Naive thymus-derived CD8-positive, alpha-beta T cell (primary cell): ENCODE results near the gene KIF26B. TPM values are rescaled to one million over a fixed set of nuclear protein-coding genes. Genes with fewer than 3 reads are reported as not detected.
"Not testable (repeated sequence)": the region's sequence is repeated elsewhere in the genome, so short reads cannot be mapped to it uniquely, and the experiment has no call there.

Experiments used
- ATAC-seq, 2 donors: fragments of 150-1000 bp; cut with Tn5 transposase in 1 of 2; sonication (Bioruptor Pico), chemical (Tn5 transposase) in 1 of 2; 1 replicate in 1 of 2; 2 replicates in 1 of 2; pipeline ENCODE4 v1.10.0; 2021; ENCODE audit warnings: mild to moderate bottlenecking in 2 of 2, moderate library complexity in 2 of 2
- POLR2A ChIA-PET: fragments of 350-600 bp; sonication (Branson Sonifier 250); formaldehyde crosslinking; loops from one replicate; lab custom pipeline; 2021; ENCODE audit warnings: antibody characterized with exemption; lab: Charles Lee
- DNase-seq, 10 donors: peaks; one replicate each; pipeline versions ENCODE4 v3.0.0 to v3.0.0-alpha.2; 2020 to 2022
- H3K27ac Mint-ChIP-seq, 10 donors: one replicate each; pipeline ENCODE4 v1.8.0; 2020 to 2022; ENCODE audit warnings: mild to moderate bottlenecking in 10 of 10, mixed read lengths in 10 of 10, moderate library complexity in 4 of 10, inconsistent platforms in 1 of 10
- H3K27me3 Mint-ChIP-seq, 5 donors: one replicate each; pipeline ENCODE4 v1.8.0; 2021 to 2022; ENCODE audit warnings: mixed read lengths in 5 of 5
- H3K36me3 Mint-ChIP-seq, 3 donors: one replicate each; pipeline ENCODE4 v1.8.0; 2020 to 2022; ENCODE audit warnings: mixed read lengths in 3 of 3, mild to moderate bottlenecking in 2 of 3, inconsistent platforms in 1 of 3
- H3K4me1 Mint-ChIP-seq, 4 donors: one replicate each; pipeline ENCODE4 v1.8.0; 2021 to 2022; ENCODE audit warnings: mixed read lengths in 4 of 4
- H3K4me3 Mint-ChIP-seq, 10 donors: one replicate each; pipeline ENCODE4 v1.8.0; 2020 to 2022; ENCODE audit warnings: mild to moderate bottlenecking in 10 of 10, mixed read lengths in 10 of 10, moderate library complexity in 6 of 10, inconsistent platforms in 1 of 10
- H3K9me3 Mint-ChIP-seq, 9 donors: one replicate each; pipeline ENCODE4 v1.8.0; 2020 to 2022; ENCODE audit warnings: mixed read lengths in 9 of 9, mild to moderate bottlenecking in 3 of 9, inconsistent platforms in 1 of 9, moderate library complexity in 1 of 9
- polyA plus RNA-seq, 3 donors: library from polyadenylated mRNA; unstranded; fragments of 300-500 nt; fragmentation: Illumina TruSeq; gene quantifications; one replicate each; pipeline ENCODE4 v1.2.3, GENCODE V29; 2021
- total RNA-seq, 8 experiments: library from RNA in 2 of 8; stranded (reverse) in 2 of 8; gene quantifications; one replicate each; pipeline ENCODE4 v1.2.3 and lab custom pipeline; 2021 to 2026

Gene KIF26B
- total and polyA plus RNA-seq, 5 experiments from 2014 or later = 0.08 to 0.16 TPM; not detected in 3

- Mint-ChIP-seq H3K4me3 (no peak overlapping the region), H3K4me1 (no peaks in the 10 kb centered on the region), H3K27me3 (peaks cover 0 to 4% (median 0%) of the 10 kb centered on the region in 5 donors), H3K9me3 (no peaks in the 10 kb centered on the region), H3K36me3 (no peaks in the 10 kb centered on the region), H3K27ac (no peak overlapping the region)
- ATAC-seq = no peak
- POLR2A ChIA-PET = no interaction called here
- DNase-seq = no peak
Observed at GRCh38 chr1:245663841-245664240, 509.1 kb downstream of the KIF26B start.

GRCh38 chr1:245666412-245666811 lies 511.6 kb downstream of the KIF26B start:
- H3K36me3 Mint-ChIP-seq = no peaks in the 10 kb centered on the region
- peaks cover 0 to 4% (median 0%) of the 10 kb centered on the region in 5 donors for H3K27me3 Mint-ChIP-seq
- H3K4me1 Mint-ChIP-seq = no peaks in the 10 kb centered on the region
- H3K4me3 Mint-ChIP-seq = no peak overlapping the region
- POLR2A ChIA-PET = no interaction called here
- no peak overlapping the region for H3K27ac Mint-ChIP-seq
- H3K9me3 Mint-ChIP-seq = peaks cover 0 to 4% (median 0%) of the 10 kb centered on the region in 9 donors
- ATAC-seq (no peak), DNase-seq (no peak)

- POLR2A ChIA-PET = no interaction called here
- peaks cover 0 to 4% (median 0%) of the 10 kb centered on the region in 5 donors for H3K27me3 Mint-ChIP-seq
- H3K4me3 Mint-ChIP-seq = no peak overlapping the region
- ATAC-seq (no peak), DNase-seq (no peak)
- no peaks in the 10 kb centered on the region for H3K4me1 Mint-ChIP-seq
- H3K27ac Mint-ChIP-seq = no peak overlapping the region
- H3K9me3 Mint-ChIP-seq = peaks cover 0 to 4% (median 0%) of the 10 kb centered on the region in 9 donors
- H3K36me3 Mint-ChIP-seq = no peaks in the 10 kb centered on the region
Observed at GRCh38 chr1:245671349-245671748, 516.6 kb downstream of the KIF26B start.

GRCh38 chr1:245671966-245672767 lies 517.4 kb downstream of the KIF26B start:
- POLR2A ChIA-PET = no interaction called here

GRCh38 chr1:245672836-245673656 lies 518.3 kb downstream of the KIF26B start:
- not testable (repeated sequence) for ATAC-seq

More at GRCh38 chr1:245671966-245672767, 517.4 kb downstream of the KIF26B start:
- Mint-ChIP-seq H3K27ac (no peak overlapping the region), H3K4me3 (no peak overlapping the region), H3K27me3 (peaks cover 0 to 4% (median 0%) of the 10 kb centered on the region in 5 donors), H3K9me3 (peaks cover 0 to 4% (median 0%) of the 10 kb centered on the region in 9 donors), H3K36me3 (no peaks in the 10 kb centered on the region), H3K4me1 (no peaks in the 10 kb centered on the region)
- DNase-seq (no peak), ATAC-seq (no peak)

GRCh38 chr1:245673881-245674414 lies 519.2 kb downstream of the KIF26B start:
- no peaks in the 10 kb centered on the region for H3K27me3 Mint-ChIP-seq
- H3K9me3 Mint-ChIP-seq = peaks cover 0 to 4% (median 0%) of the 10 kb centered on the region in 9 donors
- POLR2A ChIA-PET = no interaction called here
- no peak overlapping the region for H3K27ac Mint-ChIP-seq
- H3K4me1 Mint-ChIP-seq = no peaks in the 10 kb centered on the region
- ATAC-seq = no peak
- H3K4me3 Mint-ChIP-seq = no peak overlapping the region
- no peak for DNase-seq
- H3K36me3 Mint-ChIP-seq = no peaks in the 10 kb centered on the region

More at GRCh38 chr1:245672836-245673656, 518.3 kb downstream of the KIF26B start:
- H3K27ac Mint-ChIP-seq, H3K36me3 Mint-ChIP-seq, H3K9me3 Mint-ChIP-seq, H3K4me3 Mint-ChIP-seq, DNase-seq, POLR2A ChIA-PET, H3K27me3 Mint-ChIP-seq, H3K4me1 Mint-ChIP-seq: not testable (repeated sequence)

- ATAC-seq (no peak), DNase-seq (no peak)
- H3K27me3 Mint-ChIP-seq = no peaks in the 10 kb centered on the region
- POLR2A ChIA-PET = no interaction called here
- H3K36me3 Mint-ChIP-seq = peaks cover 0 to 1% (median 0%) of the 10 kb centered on the region in 3 donors
- H3K4me1 Mint-ChIP-seq = no peaks in the 10 kb centered on the region
- peaks cover 0 to 8% (median 0%) of the 10 kb centered on the region in 9 donors for H3K9me3 Mint-ChIP-seq
- no peak overlapping the region for H3K27ac Mint-ChIP-seq
- no peak overlapping the region for H3K4me3 Mint-ChIP-seq
Observed at GRCh38 chr1:245677461-245678240, 522.9 kb downstream of the KIF26B start.

GRCh38 chr1:245678860-245679411 lies 524.2 kb downstream of the KIF26B start:
- Mint-ChIP-seq H3K9me3 (peaks cover 0 to 8% (median 0%) of the 10 kb centered on the region in 9 donors), H3K36me3 (peaks cover 0 to 5% (median 0%) of the 10 kb centered on the region in 3 donors), H3K27me3 (no peaks in the 10 kb centered on the region), H3K4me3 (no peak overlapping the region), H3K27ac (no peak overlapping the region), H3K4me1 (no peaks in the 10 kb centered on the region)
- ATAC-seq (no peak), DNase-seq (no peak)
- POLR2A ChIA-PET = no interaction called here

GRCh38 chr1:245679821-245680780 lies 525.3 kb downstream of the KIF26B start:
- Mint-ChIP-seq H3K4me1 (no peaks in the 10 kb centered on the region), H3K36me3 (peaks cover 0 to 5% (median 1%) of the 10 kb centered on the region in 3 donors), H3K9me3 (peaks cover 0 to 8% (median 0%) of the 10 kb centered on the region in 9 donors), H3K27ac (no peak overlapping the region), H3K4me3 (no peak overlapping the region), H3K27me3 (peaks cover 0 to 1% (median 0%) of the 10 kb centered on the region in 5 donors)
- DNase-seq = no peak
- POLR2A ChIA-PET = no interaction called here
- no peak for ATAC-seq

- Mint-ChIP-seq H3K27ac (no peak overlapping the region), H3K4me3 (no peak overlapping the region), H3K27me3 (peaks cover 0 to 11% (median 4%) of the 10 kb centered on the region in 5 donors), H3K36me3 (peaks cover 0 to 5% (median 1%) of the 10 kb centered on the region in 3 donors), H3K4me1 (peaks cover 0 to 3% (median 0%) of the 10 kb centered on the region in 4 donors), H3K9me3 (peaks cover 0 to 8% (median 2%) of the 10 kb centered on the region in 9 donors)
- DNase-seq = no peak
- POLR2A ChIA-PET = no interaction called here
- ATAC-seq = no peak
Observed at GRCh38 chr1:245682638-245683628, 528.1 kb downstream of the KIF26B start.
